ENCODE results near the gene MYO18B.
"Not testable (repeated sequence)": the region's sequence is repeated elsewhere in the genome, so short reads cannot be mapped to it uniquely, and the experiment has no call there.

The MYO18B gene

GRCh38 chr22:25959818-25960774 lies 218.1 kb downstream of the MYO18B start:
- DNase-seq, result no peak

- no peak for DNase-seq
These were observed 219.7 kb downstream of the MYO18B start for GRCh38 chr22:25961699-25962098.

GRCh38 chr22:25962711-25963110 lies 220.7 kb downstream of the MYO18B start:
- DNase-seq, result no peak

GRCh38 chr22:25964961-25965730 lies 223.2 kb downstream of the MYO18B start:
- no peak for DNase-seq

- no peak for DNase-seq
These were observed 224.5 kb downstream of the MYO18B start for GRCh38 chr22:25966448-25966913.

- no peak for DNase-seq
These were observed 227.3 kb downstream of the MYO18B start for GRCh38 chr22:25969286-25969685.

- DNase-seq, result no peak
These were observed 227.9 kb downstream of the MYO18B start for GRCh38 chr22:25969901-25970300.

GRCh38 chr22:25970374-25970911 lies 228.5 kb downstream of the MYO18B start:
- no peak for DNase-seq

GRCh38 chr22:25970999-25971811 lies 229.2 kb downstream of the MYO18B start:
- no peak for DNase-seq

- no peak for DNase-seq
These were observed 230.4 kb downstream of the MYO18B start for GRCh38 chr22:25972397-25972796.

- DNase-seq, result no peak
These were observed 234.4 kb downstream of the MYO18B start for GRCh38 chr22:25976356-25976755.

GRCh38 chr22:25979968-25980367 lies 238.0 kb downstream of the MYO18B start:
- no peak for DNase-seq

GRCh38 chr22:25984911-25985310 lies 242.9 kb downstream of the MYO18B start:
- DNase-seq, result not testable (repeated sequence)

GRCh38 chr22:25987948-25988347 lies 246.0 kb downstream of the MYO18B start:
- no peak for DNase-seq

- DNase-seq, result no peak
These were observed 249.0 kb downstream of the MYO18B start for GRCh38 chr22:25990940-25991339.

GRCh38 chr22:25992331-25992730 lies 250.3 kb downstream of the MYO18B start:
- DNase-seq, result no peak

GRCh38 chr22:25996669-25997068 lies 254.7 kb downstream of the MYO18B start:
- no peak for DNase-seq

- peak; percentile 1 for DNase-seq
These were observed 256.1 kb downstream of the MYO18B start for GRCh38 chr22:25997886-25998775.

GRCh38 chr22:26002456-26002855 lies 260.5 kb downstream of the MYO18B start:
- no peak for DNase-seq

- no peak for DNase-seq
These were observed 262.5 kb downstream of the MYO18B start for GRCh38 chr22:26004477-26004876.

- DNase-seq, result no peak
These were observed 266.6 kb downstream of the MYO18B start for GRCh38 chr22:26008587-26008986.

Data from midbrain (tissue), 1 donor.